Trophoblast cell (in vitro differentiated cells and primary cell): ENCODE measurements around the gene GNAI1.

Source experiments
- DNase-seq, 2 donors: peaks; one replicate each; pipeline ENCODE4 v3.0.0-alpha.2; 2016
- H2AFZ ChIP-seq: 2 replicates; pipeline ENCODE4 v1.6.1; 2013; ENCODE audit warnings: low read length, moderate library complexity, mild to moderate bottlenecking; ENCODE audit not compliant: insufficient read depth, poor library complexity
- H2AK5ac ChIP-seq: 2 replicates; pipeline ENCODE4 v1.6.1; 2013; ENCODE audit warnings: mild to moderate bottlenecking, low read length
- H2BK120ac ChIP-seq: 2 replicates; pipeline ENCODE4 v1.6.1; 2013; ENCODE audit warnings: low read length, mild to moderate bottlenecking, moderate library complexity; ENCODE audit not compliant: insufficient read depth, poor library complexity
- H2BK12ac ChIP-seq: 2 replicates; pipeline ENCODE4 v1.6.1; 2013; ENCODE audit warnings: mild to moderate bottlenecking, low read length, moderate library complexity
- H2BK5ac ChIP-seq: 2 replicates; pipeline ENCODE4 v1.6.1; 2013; ENCODE audit warnings: low read length, low read depth, moderate library complexity, mild to moderate bottlenecking; ENCODE audit not compliant: poor library complexity
- H3K14ac ChIP-seq: 2 replicates; pipeline ENCODE4 v1.6.1; 2013; ENCODE audit warnings: mild to moderate bottlenecking, low read length
- H3K18ac ChIP-seq: 2 replicates; pipeline ENCODE4 v1.6.1; 2013; ENCODE audit warnings: mild to moderate bottlenecking, low read length
- H3K23ac ChIP-seq: 2 replicates; pipeline ENCODE4 v1.6.1; 2013; ENCODE audit warnings: low read length
- H3K27ac ChIP-seq: 2 replicates; pipeline ENCODE4 v1.5.1; 2013; ENCODE audit warnings: low read depth, mild to moderate bottlenecking, inconsistent platforms, low read length, moderate library complexity
- H3K27me3 ChIP-seq: 2 replicates; pipeline ENCODE4 v1.6.1; 2013; ENCODE audit warnings: inconsistent platforms, mild to moderate bottlenecking, low read length, moderate library complexity; ENCODE audit not compliant: insufficient read depth
- H3K36me3 ChIP-seq, 2 experiments: 1 replicate in 1 of 2; 2 replicates in 1 of 2; pipeline ENCODE4 v1.6.1; 2013; ENCODE audit warnings: low read length in 2 of 2, mild to moderate bottlenecking in 2 of 2, moderate library complexity in 1 of 2; ENCODE audit not compliant: insufficient read depth in 2 of 2, control insufficient read depth in 1 of 2
- H3K4ac ChIP-seq: 2 replicates; pipeline ENCODE4 v1.6.1; 2013; ENCODE audit warnings: low read depth, mild to moderate bottlenecking, low read length, moderate library complexity
- H3K4me1 ChIP-seq, 2 experiments: 1 replicate in 1 of 2; 2 replicates in 1 of 2; pipeline ENCODE4 v1.6.1; 2013; ENCODE audit warnings: low read length in 2 of 2, mild to moderate bottlenecking in 2 of 2, moderate library complexity in 1 of 2; ENCODE audit not compliant: insufficient read depth in 2 of 2, control insufficient read depth in 1 of 2
- H3K4me2 ChIP-seq: 2 replicates; pipeline ENCODE4 v1.6.1; 2013; ENCODE audit warnings: inconsistent platforms, mild to moderate bottlenecking, low read length, moderate library complexity
- H3K4me3 ChIP-seq: 2 replicates; pipeline ENCODE4 v1.5.1; 2013; ENCODE audit warnings: mild to moderate bottlenecking, low read depth, low read length, inconsistent platforms
- H3K79me1 ChIP-seq: one replicate; pipeline ENCODE4 v1.6.1; 2013; ENCODE audit warnings: low read length
- H3K79me2 ChIP-seq: 2 replicates; pipeline ENCODE4 v1.6.1; 2013; ENCODE audit warnings: low read length, mild to moderate bottlenecking; ENCODE audit not compliant: control insufficient read depth, insufficient read depth, poor library complexity
- H3K9ac ChIP-seq: 2 replicates; pipeline ENCODE4 v1.6.1; 2013; ENCODE audit warnings: mild to moderate bottlenecking, low read length
- H3K9me3 ChIP-seq: 2 replicates; pipeline ENCODE4 v1.6.1; 2013; ENCODE audit warnings: low read depth, mild to moderate bottlenecking, control low read depth, inconsistent platforms, low read length; ENCODE audit not compliant: insufficient read depth
- H4K12ac ChIP-seq: 2 replicates; pipeline ENCODE4 v1.6.1; 2013; ENCODE audit warnings: low read depth, mild to moderate bottlenecking, low read length, moderate library complexity
- H4K8ac ChIP-seq: 2 replicates; pipeline ENCODE4 v1.6.1; 2013; ENCODE audit warnings: low read depth, mild to moderate bottlenecking, low read length, moderate library complexity
- H4K91ac ChIP-seq: one replicate; pipeline ENCODE4 v1.6.1; 2013; ENCODE audit warnings: low read depth, mild to moderate bottlenecking, low read length, moderate library complexity
- WGBS: extraction: QIAGEN DNeasy Blood & Tissue Kit; methylation state at CpG from one replicate; pipeline ENCODE4 v1.1.7; 2013; ENCODE audit warnings: missing lambda C conversion rate; ENCODE audit not compliant: insufficient read length, insufficient coverage; ENCODE audit errors: extremely low coverage; 5-methylcytosine and 5-hydroxymethylcytosine counted together

The GNAI1 gene

GRCh38 chr7:80224415-80224814, 89.8 kb downstream of the GNAI1 start:
- Histone ChIP-seq H3K27ac (no peak overlapping the region), H3K9me3 (no peaks in the 10 kb centered on the region), H2AK5ac (no peak overlapping the region), H3K4ac (no peak overlapping the region), H2BK120ac (no peak overlapping the region), H3K79me2 (no peaks in the 10 kb centered on the region), H2BK12ac (no peak overlapping the region), H4K91ac (no peak overlapping the region), H3K9ac (no peak overlapping the region), H3K4me3 (no peak overlapping the region), H4K8ac (no peak overlapping the region), H4K12ac (no peak overlapping the region), H3K79me1 (no peaks in the 10 kb centered on the region), H3K4me2 (no peak overlapping the region), H3K23ac (no peak overlapping the region), H3K36me3 (no peaks in the 10 kb centered on the region), H3K27me3 (no peaks in the 10 kb centered on the region), H2AFZ (no peak overlapping the region), H3K14ac (no peak overlapping the region), H3K4me1 (no peaks in the 10 kb centered on the region), H2BK5ac (no peak overlapping the region), H3K18ac (no peak overlapping the region)
- WGBS, result no CpG with 5 or more reads among the region's 1 CpG
- no peak for DNase-seq

GRCh38 chr7:80225361-80225760, 90.7 kb downstream of the GNAI1 start:
- Histone ChIP-seq H3K4me1 (no peaks in the 10 kb centered on the region), H2AK5ac (no peak overlapping the region), H3K27ac (no peak overlapping the region), H3K36me3 (no peaks in the 10 kb centered on the region), H3K9me3 (no peaks in the 10 kb centered on the region), H3K18ac (no peak overlapping the region), H2BK120ac (no peak overlapping the region), H3K4ac (no peak overlapping the region), H3K23ac (no peak overlapping the region), H2AFZ (no peak overlapping the region), H3K4me2 (no peak overlapping the region), H3K79me1 (no peaks in the 10 kb centered on the region), H3K79me2 (no peaks in the 10 kb centered on the region), H4K12ac (no peak overlapping the region), H3K9ac (no peak overlapping the region), H3K27me3 (no peaks in the 10 kb centered on the region), H2BK12ac (no peak overlapping the region), H2BK5ac (no peak overlapping the region), H3K4me3 (no peak overlapping the region), H4K91ac (no peak overlapping the region), H4K8ac (no peak overlapping the region), H3K14ac (no peak overlapping the region)
- no peak for DNase-seq

GRCh38 chr7:80226629-80227028, 92.0 kb downstream of the GNAI1 start:
- H4K8ac ChIP-seq, result no peak overlapping the region
- no peak overlapping the region for H2BK5ac ChIP-seq
- H3K4me2 ChIP-seq, result no peak overlapping the region
- H4K12ac ChIP-seq, result no peak overlapping the region
- no peak overlapping the region for H3K14ac ChIP-seq
- H3K79me1 ChIP-seq, result no peaks in the 10 kb centered on the region
- H3K9me3 ChIP-seq, result no peaks in the 10 kb centered on the region
- H3K79me2 ChIP-seq, result no peaks in the 10 kb centered on the region
- H3K27me3 ChIP-seq, result no peaks in the 10 kb centered on the region
- H2AK5ac ChIP-seq, result no peak overlapping the region
- H3K23ac ChIP-seq, result no peak overlapping the region
- no peak overlapping the region for H3K4ac ChIP-seq
- H3K4me1 ChIP-seq, result no peaks in the 10 kb centered on the region
- no peak overlapping the region for H3K9ac ChIP-seq
- no peak overlapping the region for H3K4me3 ChIP-seq
- H3K27ac ChIP-seq, result no peak overlapping the region
- no CpG with 5 or more reads among the region's 4 CpGs for WGBS
- H4K91ac ChIP-seq, result no peak overlapping the region
- H2BK120ac ChIP-seq, result no peak overlapping the region
- no peak overlapping the region for H2BK12ac ChIP-seq
- no peaks in the 10 kb centered on the region for H3K36me3 ChIP-seq
- no peak for DNase-seq
- no peak overlapping the region for H2AFZ ChIP-seq
- H3K18ac ChIP-seq, result no peak overlapping the region

- Histone ChIP-seq H4K91ac (no peak overlapping the region), H3K9me3 (no peaks in the 10 kb centered on the region), H2AK5ac (no peak overlapping the region), H3K36me3 (no peaks in the 10 kb centered on the region), H3K14ac (no peak overlapping the region), H3K4me1 (no peaks in the 10 kb centered on the region), H3K79me1 (no peaks in the 10 kb centered on the region), H3K4me3 (no peak overlapping the region), H3K18ac (no peak overlapping the region), H2BK5ac (no peak overlapping the region), H3K4me2 (no peak overlapping the region), H4K8ac (no peak overlapping the region), H3K27ac (no peak overlapping the region), H3K9ac (no peak overlapping the region), H2BK12ac (no peak overlapping the region), H3K23ac (no peak overlapping the region), H3K27me3 (no peaks in the 10 kb centered on the region), H4K12ac (no peak overlapping the region), H3K79me2 (peaks cover 2% of the 10 kb centered on the region), H2BK120ac (no peak overlapping the region), H3K4ac (no peak overlapping the region), H2AFZ (no peak overlapping the region)
- WGBS, result no CpG with 5 or more reads among the region's 2 CpGs
- DNase-seq, result no peak
These were observed 95.7 kb downstream of the GNAI1 start for GRCh38 chr7:80230327-80230726.
